ENCODE data around the gene SETSIP. TPM values are rescaled to one million over a fixed set of nuclear protein-coding genes. Genes with fewer than 3 reads are reported as not detected.

Gene SETSIP
- total RNA-seq, 2 experiments from 2014 or later: 0.44 TPM; not detected in 1

GRCh38 chr1:92105546-92106081, 30.4 kb upstream of the SETSIP start:
- H3K4me3 ChIP-seq (ENCODE audit: low read depth, low read length, poor library complexity, severe bottlenecking): no peak overlapping the region
- H3K79me2 ChIP-seq (ENCODE audit: insufficient read depth, low read depth, low read length): no peaks in the 10 kb centered on the region
- ChIA-PET CTCF (ENCODE audit: unreplicated experiment) (no interaction called here), POLR2A (interaction anchor here (1.3 kb wide), 1 partner anchor 25 kb away, joined by 3 read pairs; the partner anchor contains the start of gene BTBD8)
- H3K27ac ChIP-seq (ENCODE audit: low read depth, low read length, poor library complexity, severe bottlenecking): no peak overlapping the region
- TF ChIP-seq EZH2phosphoT487 (IDR thresholded peaks at IDR 0.05; ENCODE audit: borderline replicate concordance, low read depth, low read length) (no peak), CTCF (conservative IDR thresholded peaks at IDR 0.05; ENCODE audit: low read length) (no peak)
- H3K4me1 ChIP-seq (ENCODE audit: insufficient read depth, low read length, poor library complexity, severe bottlenecking): no peaks in the 10 kb centered on the region
- no peak overlapping the region for H3K4me2 ChIP-seq (ENCODE audit: low read length)
- DNase-seq (ENCODE audit: low spot score): no peak
- no peak overlapping the region for H2AFZ ChIP-seq (ENCODE audit: low read length)
- intact Hi-C loops (cut with micrococcal nuclease; ENCODE audit: unreplicated experiment): no loop called here
- H3K9me2 ChIP-seq (ENCODE audit: insufficient read depth, low read length): no peaks in the 10 kb centered on the region
- no peaks in the 10 kb centered on the region for H4K20me1 ChIP-seq (ENCODE audit: insufficient read depth, low read length)
- BruUV-seq (replicated peaks): no TSS peak
- H3K9me3 ChIP-seq (ENCODE audit: low read length): no peaks in the 10 kb centered on the region
- no peaks in the 10 kb centered on the region for H3K36me3 ChIP-seq (ENCODE audit: insufficient read depth, low read length)

GRCh38 chr1:92096317-92096716, 21.1 kb upstream of the SETSIP start:
- no TSS peak for BruUV-seq (replicated peaks)
- Histone ChIP-seq H3K27ac (ENCODE audit: low read depth, low read length, poor library complexity, severe bottlenecking) (no peak overlapping the region), H3K79me2 (ENCODE audit: insufficient read depth, low read depth, low read length) (no peaks in the 10 kb centered on the region), H3K4me3 (ENCODE audit: low read depth, low read length, poor library complexity, severe bottlenecking) (no peak overlapping the region), H3K9me2 (ENCODE audit: insufficient read depth, low read length) (no peaks in the 10 kb centered on the region), H3K36me3 (ENCODE audit: insufficient read depth, low read length) (no peaks in the 10 kb centered on the region), H3K4me2 (ENCODE audit: low read length) (no peak overlapping the region), H3K9me3 (ENCODE audit: low read length) (no peaks in the 10 kb centered on the region), H4K20me1 (ENCODE audit: insufficient read depth, low read length) (no peaks in the 10 kb centered on the region), H2AFZ (ENCODE audit: low read length) (no peak overlapping the region), H3K4me1 (ENCODE audit: insufficient read depth, low read length, poor library complexity, severe bottlenecking) (no peaks in the 10 kb centered on the region)
- POLR2A ChIA-PET: interaction anchor here (0.6 kb wide), 1 partner anchor 66 kb away, joined by 3 read pairs; no protein-coding TSS in a partner anchor
- CTCF ChIA-PET (ENCODE audit: unreplicated experiment): no interaction called here
- TF ChIP-seq EZH2phosphoT487 (IDR thresholded peaks at IDR 0.05; ENCODE audit: borderline replicate concordance, low read depth, low read length) (no peak), CTCF (conservative IDR thresholded peaks at IDR 0.05; ENCODE audit: low read length) (no peak)
- intact Hi-C loops (cut with micrococcal nuclease; ENCODE audit: unreplicated experiment): no loop called here
- no peak for DNase-seq (ENCODE audit: low spot score)

GRCh38 chr1:92095874-92096273, 20.7 kb upstream of the SETSIP start:
- H3K4me3 ChIP-seq (ENCODE audit: low read depth, low read length, poor library complexity, severe bottlenecking): no peak overlapping the region
- no peak for TF ChIP-seq EZH2phosphoT487 (IDR thresholded peaks at IDR 0.05; ENCODE audit: borderline replicate concordance, low read depth, low read length)
- TF ChIP-seq CTCF (conservative IDR thresholded peaks at IDR 0.05; ENCODE audit: low read length): no peak
- intact Hi-C loops (cut with micrococcal nuclease; ENCODE audit: unreplicated experiment): no loop called here
- no peaks in the 10 kb centered on the region for H3K9me2 ChIP-seq (ENCODE audit: insufficient read depth, low read length)
- no peaks in the 10 kb centered on the region for H3K4me1 ChIP-seq (ENCODE audit: insufficient read depth, low read length, poor library complexity, severe bottlenecking)
- no peaks in the 10 kb centered on the region for H4K20me1 ChIP-seq (ENCODE audit: insufficient read depth, low read length)
- H3K27ac ChIP-seq (ENCODE audit: low read depth, low read length, poor library complexity, severe bottlenecking): no peak overlapping the region
- no peak overlapping the region for H3K4me2 ChIP-seq (ENCODE audit: low read length)
- no TSS peak for BruUV-seq (replicated peaks)
- no peaks in the 10 kb centered on the region for H3K9me3 ChIP-seq (ENCODE audit: low read length)
- ChIA-PET CTCF (ENCODE audit: unreplicated experiment) (no interaction called here), POLR2A (interaction anchor here (0.6 kb wide), 1 partner anchor 67 kb away, joined by 3 read pairs; no protein-coding TSS in a partner anchor)
- no peak for DNase-seq (ENCODE audit: low spot score)
- no peaks in the 10 kb centered on the region for H3K79me2 ChIP-seq (ENCODE audit: insufficient read depth, low read depth, low read length)
- H3K36me3 ChIP-seq (ENCODE audit: insufficient read depth, low read length): no peaks in the 10 kb centered on the region
- no peak overlapping the region for H2AFZ ChIP-seq (ENCODE audit: low read length)
